ENCODE data around the gene SMAD6.

The SMAD6 gene

DNA sequence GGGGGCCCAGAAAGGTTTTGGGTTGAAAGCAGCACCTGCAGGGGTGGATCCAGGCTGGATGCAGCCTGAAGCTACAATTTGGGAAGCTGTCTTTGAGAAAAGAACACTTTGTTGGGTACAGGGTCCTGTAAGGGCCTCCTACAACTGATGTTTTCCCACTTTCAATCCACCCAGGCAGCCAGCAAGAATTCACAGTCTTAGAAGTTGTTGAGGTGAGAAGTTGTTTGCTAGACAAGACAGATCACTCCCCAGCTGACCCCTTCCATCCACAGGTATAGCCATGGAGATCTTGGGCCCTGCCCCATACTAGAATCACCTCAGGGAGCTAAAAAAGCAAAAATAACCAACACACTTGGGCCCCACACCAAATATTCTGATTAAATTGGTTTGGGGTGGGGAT, 10.3 kb upstream of the SMAD6 start:
- H2AFZ ChIP-seq (ENCODE audit: low read length): no peak overlapping the region
- TF ChIP-seq, protein P1, sequence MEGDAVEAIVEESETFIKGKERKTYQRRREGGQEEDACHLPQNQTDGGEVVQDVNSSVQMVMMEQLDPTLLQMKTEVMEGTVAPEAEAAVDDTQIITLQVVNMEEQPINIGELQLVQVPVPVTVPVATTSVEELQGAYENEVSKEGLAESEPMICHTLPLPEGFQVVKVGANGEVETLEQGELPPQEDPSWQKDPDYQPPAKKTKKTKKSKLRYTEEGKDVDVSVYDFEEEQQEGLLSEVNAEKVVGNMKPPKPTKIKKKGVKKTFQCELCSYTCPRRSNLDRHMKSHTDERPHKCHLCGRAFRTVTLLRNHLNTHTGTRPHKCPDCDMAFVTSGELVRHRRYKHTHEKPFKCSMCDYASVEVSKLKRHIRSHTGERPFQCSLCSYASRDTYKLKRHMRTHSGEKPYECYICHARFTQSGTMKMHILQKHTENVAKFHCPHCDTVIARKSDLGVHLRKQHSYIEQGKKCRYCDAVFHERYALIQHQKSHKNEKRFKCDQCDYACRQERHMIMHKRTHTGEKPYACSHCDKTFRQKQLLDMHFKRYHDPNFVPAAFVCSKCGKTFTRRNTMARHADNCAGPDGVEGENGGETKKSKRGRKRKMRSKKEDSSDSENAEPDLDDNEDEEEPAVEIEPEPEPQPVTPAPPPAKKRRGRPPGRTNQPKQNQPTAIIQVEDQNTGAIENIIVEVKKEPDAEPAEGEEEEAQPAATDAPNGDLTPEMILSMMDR (conservative IDR thresholded peaks at IDR 0.05; ENCODE audit: low read length): no peak
- no peak for TF ChIP-seq EZH2phosphoT487 (IDR thresholded peaks at IDR 0.05; ENCODE audit: borderline replicate concordance)

DNA sequence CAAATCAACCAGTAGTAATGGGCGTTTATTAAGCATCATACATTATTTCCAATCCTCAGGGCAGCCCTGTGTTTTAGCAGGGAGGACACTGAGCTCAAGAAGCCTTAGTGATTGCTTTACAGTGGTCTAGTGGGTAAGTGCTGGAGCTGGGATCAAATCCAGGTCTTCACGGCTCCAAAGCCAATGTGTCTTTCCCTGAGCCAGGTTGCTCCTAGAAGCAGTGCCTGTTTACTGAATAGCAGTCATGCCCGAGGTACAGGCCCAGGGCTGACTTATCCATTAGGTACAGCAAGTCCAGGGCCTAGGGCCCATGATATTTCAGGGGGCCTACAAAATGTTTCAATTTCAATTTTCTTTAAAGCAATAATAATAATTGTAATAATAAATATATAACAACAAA, 9.6 kb upstream of the SMAD6 start:
- H3K4me2 ChIP-seq (ENCODE audit: low read depth, low read length, poor library complexity, severe bottlenecking): no peak overlapping the region
- H3K4me3 ChIP-seq (ENCODE audit: low read length, poor library complexity, severe bottlenecking): no peak overlapping the region
- no peaks in the 10 kb centered on the region for H3K79me2 ChIP-seq (ENCODE audit: insufficient read depth, low read length)
- H4K20me1 ChIP-seq (ENCODE audit: insufficient read depth, low read length, poor library complexity, severe bottlenecking): no peaks in the 10 kb centered on the region
- no peaks in the 10 kb centered on the region for H3K36me3 ChIP-seq (ENCODE audit: insufficient read depth, low read length)
- no peaks in the 10 kb centered on the region; the same call in 1 of the 2 replicates for H3F3A ChIP-seq (ENCODE audit: low read depth)
- H3K9ac ChIP-seq (ENCODE audit: low read depth, low read length, poor library complexity, severe bottlenecking): no peak overlapping the region
- H2AFZ ChIP-seq (ENCODE audit: low read length): no peak overlapping the region
- no peaks in the 10 kb centered on the region for H3K27me3 ChIP-seq (ENCODE audit: insufficient read depth, low read length, poor library complexity, severe bottlenecking)
- H3K9me2 ChIP-seq (replicated peaks; ENCODE audit: low read depth, low read length): no peaks in the 10 kb centered on the region
- H3K9me3 ChIP-seq (ENCODE audit: insufficient read depth, low read depth, low read length): no peaks in the 10 kb centered on the region
- no peak for TF ChIP-seq EZH2phosphoT487 (IDR thresholded peaks at IDR 0.05; ENCODE audit: borderline replicate concordance)
- TF ChIP-seq, protein P1 (conservative IDR thresholded peaks at IDR 0.05; ENCODE audit: low read length): no peak
- H3K4me1 ChIP-seq (ENCODE audit: insufficient read depth, low read length, poor library complexity, severe bottlenecking): no peaks in the 10 kb centered on the region

More for the DNA sequence above, 10.3 kb upstream of the SMAD6 start:
- Histone ChIP-seq H3K27me3 (ENCODE audit: insufficient read depth, low read length, poor library complexity, severe bottlenecking) (no peaks in the 10 kb centered on the region), H3K79me2 (ENCODE audit: insufficient read depth, low read length) (no peaks in the 10 kb centered on the region), H3K9me3 (ENCODE audit: insufficient read depth, low read depth, low read length) (no peaks in the 10 kb centered on the region), H3K9me2 (replicated peaks; ENCODE audit: low read depth, low read length) (no peaks in the 10 kb centered on the region), H3K4me2 (ENCODE audit: low read depth, low read length, poor library complexity, severe bottlenecking) (no peak overlapping the region), H3K4me3 (ENCODE audit: low read length, poor library complexity, severe bottlenecking) (no peak overlapping the region), H4K20me1 (ENCODE audit: insufficient read depth, low read length, poor library complexity, severe bottlenecking) (no peaks in the 10 kb centered on the region), H3K9ac (ENCODE audit: low read depth, low read length, poor library complexity, severe bottlenecking) (no peak overlapping the region), H3K4me1 (ENCODE audit: insufficient read depth, low read length, poor library complexity, severe bottlenecking) (no peaks in the 10 kb centered on the region), H3F3A (ENCODE audit: low read depth) (no peaks in the 10 kb centered on the region; the same call in 1 of the 2 replicates), H3K36me3 (ENCODE audit: insufficient read depth, low read length) (no peaks in the 10 kb centered on the region)

DNA sequence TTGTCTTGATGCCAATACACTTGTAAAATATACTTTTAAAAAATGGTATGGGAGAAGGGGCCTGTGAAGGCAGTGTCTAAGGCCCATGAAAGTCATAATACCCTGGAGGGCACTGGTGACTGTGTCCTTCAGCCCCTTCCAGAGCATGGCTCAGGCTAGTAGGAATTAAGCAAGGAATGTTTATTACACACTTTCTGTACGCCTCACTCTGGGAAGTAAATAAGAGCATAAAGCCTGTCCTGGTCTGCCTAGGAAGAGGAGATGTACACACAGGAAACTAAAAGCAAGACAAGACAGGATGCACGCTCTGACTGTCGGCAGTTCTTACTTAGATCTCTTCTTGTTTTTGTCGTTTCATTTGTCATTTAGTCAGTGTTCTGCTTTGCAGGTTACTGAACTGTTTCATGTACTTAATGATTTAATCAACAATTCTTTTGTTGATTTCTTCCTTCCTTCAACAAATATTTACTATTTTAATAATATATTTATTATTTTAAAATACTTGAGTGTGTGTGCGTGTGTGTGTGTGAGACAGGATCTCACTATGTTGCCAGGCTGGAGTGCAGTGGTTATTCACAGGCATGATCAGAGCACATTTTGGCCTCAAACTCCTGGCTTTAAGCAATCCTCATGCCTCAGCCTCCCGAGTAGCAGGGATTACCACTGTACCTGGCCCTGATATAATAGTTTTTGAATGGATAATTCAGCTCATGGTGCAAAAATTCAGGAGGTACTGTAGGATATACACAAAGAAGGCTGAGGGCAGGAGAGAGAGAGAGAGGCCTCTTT, 9.0 kb upstream of the SMAD6 start:
- H3K4me3 ChIP-seq (ENCODE audit: low read length, poor library complexity, severe bottlenecking): no peak overlapping the region
- no peaks in the 10 kb centered on the region for H4K20me1 ChIP-seq (ENCODE audit: insufficient read depth, low read length, poor library complexity, severe bottlenecking)
- no peaks in the 10 kb centered on the region for H3K27me3 ChIP-seq (ENCODE audit: insufficient read depth, low read length, poor library complexity, severe bottlenecking)
- H3K4me1 ChIP-seq (ENCODE audit: insufficient read depth, low read length, poor library complexity, severe bottlenecking): no peaks in the 10 kb centered on the region
- H3K4me2 ChIP-seq (ENCODE audit: low read depth, low read length, poor library complexity, severe bottlenecking): no peak overlapping the region
- no peaks in the 10 kb centered on the region for H3K9me3 ChIP-seq (ENCODE audit: insufficient read depth, low read depth, low read length)
- no peaks in the 10 kb centered on the region for H3K79me2 ChIP-seq (ENCODE audit: insufficient read depth, low read length)
- H3K9me2 ChIP-seq (replicated peaks; ENCODE audit: low read depth, low read length): no peaks in the 10 kb centered on the region
- H3K36me3 ChIP-seq (ENCODE audit: insufficient read depth, low read length): no peaks in the 10 kb centered on the region
- TF ChIP-seq EZH2phosphoT487 (IDR thresholded peaks at IDR 0.05; ENCODE audit: borderline replicate concordance): no peak
- TF ChIP-seq, protein P1 (conservative IDR thresholded peaks at IDR 0.05; ENCODE audit: low read length): no peak
- no peak overlapping the region for H2AFZ ChIP-seq (ENCODE audit: low read length)
- no peaks in the 10 kb centered on the region; the same call in 1 of the 2 replicates for H3F3A ChIP-seq (ENCODE audit: low read depth)
- no peak overlapping the region for H3K9ac ChIP-seq (ENCODE audit: low read depth, low read length, poor library complexity, severe bottlenecking)
